Stimulated activated effector memory CD8-positive, alpha-beta T cell treated with anti-CD3 and anti-CD28 coated beads, Interleukin-12 subunit alpha, Interleukin-12 subunit beta, amount 100 ng/mL, for 72 hours (primary cell): ENCODE data around the gene RBP2.

ENCODE experiments used
- ATAC-seq: fragments of 150-1000 bp; cut with Tn5 transposase; 2 replicates; pipeline ENCODE4 v1.10.0; 2021
- DNase-seq, 2 donors: peaks; one replicate each; pipeline ENCODE4 v3.0.0; 2021 to 2022; ENCODE audit warnings: low spot score in 2 of 2
- H3K27ac Mint-ChIP-seq: one replicate; pipeline ENCODE4 v1.8.0; 2022; ENCODE audit warnings: mild to moderate bottlenecking, mixed read lengths
- H3K36me3 Mint-ChIP-seq: one replicate; pipeline ENCODE4 v1.8.0; 2022; ENCODE audit warnings: mild to moderate bottlenecking, mixed read lengths
- H3K4me1 Mint-ChIP-seq: one replicate; pipeline ENCODE4 v1.8.0; 2022; ENCODE audit warnings: mixed read lengths
- H3K4me3 Mint-ChIP-seq: one replicate; pipeline ENCODE4 v1.8.0; 2022; ENCODE audit warnings: mild to moderate bottlenecking, mixed read lengths
- H3K9me3 Mint-ChIP-seq: one replicate; pipeline ENCODE4 v1.8.0; 2022; ENCODE audit warnings: mixed read lengths

RBP2 gene

GRCh38 chr3:139463466-139463865 lies 12.8 kb downstream of the RBP2 start:
- Mint-ChIP-seq H3K9me3 (no peaks in the 10 kb centered on the region), H3K4me3 (no peak overlapping the region), H3K36me3 (no peaks in the 10 kb centered on the region), H3K27ac (no peak overlapping the region), H3K4me1 (no peaks in the 10 kb centered on the region)
- ATAC-seq (no peak), DNase-seq (no peak)

GRCh38 chr3:139460529-139460928 lies 15.8 kb downstream of the RBP2 start:
- H3K27ac Mint-ChIP-seq: no peak overlapping the region
- ATAC-seq: no peak
- no peak overlapping the region for H3K4me3 Mint-ChIP-seq
- no peaks in the 10 kb centered on the region for H3K4me1 Mint-ChIP-seq
- H3K9me3 Mint-ChIP-seq: no peaks in the 10 kb centered on the region
- DNase-seq: no peak
- H3K36me3 Mint-ChIP-seq: no peaks in the 10 kb centered on the region

GRCh38 chr3:139460076-139460475 lies 16.2 kb downstream of the RBP2 start:
- no peak overlapping the region for H3K27ac Mint-ChIP-seq
- DNase-seq (no peak), ATAC-seq (no peak)
- no peak overlapping the region for H3K4me3 Mint-ChIP-seq
- H3K4me1 Mint-ChIP-seq: no peaks in the 10 kb centered on the region
- H3K9me3 Mint-ChIP-seq: no peaks in the 10 kb centered on the region
- H3K36me3 Mint-ChIP-seq: no peaks in the 10 kb centered on the region

- ATAC-seq (no peak), DNase-seq (no peak)
- Mint-ChIP-seq H3K9me3 (no peaks in the 10 kb centered on the region), H3K4me1 (no peaks in the 10 kb centered on the region), H3K36me3 (no peaks in the 10 kb centered on the region), H3K27ac (no peak overlapping the region), H3K4me3 (no peak overlapping the region)
Measured at GRCh38 chr3:139458348-139458747, 18.0 kb downstream of the RBP2 start.

GRCh38 chr3:139457066-139457465 lies 19.2 kb downstream of the RBP2 start:
- H3K27ac Mint-ChIP-seq: no peak overlapping the region
- no peak for ATAC-seq

GRCh38 chr3:139456386-139456785 lies 19.9 kb downstream of the RBP2 start:
- no peaks in the 10 kb centered on the region for H3K36me3 Mint-ChIP-seq
- no peak overlapping the region for H3K27ac Mint-ChIP-seq
- H3K4me3 Mint-ChIP-seq: no peak overlapping the region
- H3K4me1 Mint-ChIP-seq: no peaks in the 10 kb centered on the region
- no peaks in the 10 kb centered on the region for H3K9me3 Mint-ChIP-seq
- no peak for ATAC-seq
- DNase-seq: no peak

More at GRCh38 chr3:139457066-139457465, 19.2 kb downstream of the RBP2 start:
- Mint-ChIP-seq H3K9me3 (no peaks in the 10 kb centered on the region), H3K4me1 (no peaks in the 10 kb centered on the region), H3K4me3 (no peak overlapping the region), H3K36me3 (no peaks in the 10 kb centered on the region)
- DNase-seq: no peak

- H3K9me3 Mint-ChIP-seq: no peaks in the 10 kb centered on the region
- ATAC-seq (no peak), DNase-seq (no peak)
- no peaks in the 10 kb centered on the region for H3K36me3 Mint-ChIP-seq
- no peaks in the 10 kb centered on the region for H3K4me1 Mint-ChIP-seq
- H3K27ac Mint-ChIP-seq: no peak overlapping the region
- H3K4me3 Mint-ChIP-seq: no peak overlapping the region
Measured at GRCh38 chr3:139455855-139456254, 20.5 kb downstream of the RBP2 start.

- no peak overlapping the region for H3K27ac Mint-ChIP-seq
- DNase-seq (no peak), ATAC-seq (no peak)
- H3K4me1 Mint-ChIP-seq: no peaks in the 10 kb centered on the region
- no peaks in the 10 kb centered on the region for H3K36me3 Mint-ChIP-seq
- no peak overlapping the region for H3K4me3 Mint-ChIP-seq
- no peaks in the 10 kb centered on the region for H3K9me3 Mint-ChIP-seq
Measured at GRCh38 chr3:139455206-139455605, 21.1 kb downstream of the RBP2 start.

- ATAC-seq: no peak
- Mint-ChIP-seq H3K27ac (no peak overlapping the region), H3K4me1 (no peaks in the 10 kb centered on the region)
Measured at GRCh38 chr3:139454346-139454745, 22.0 kb downstream of the RBP2 start.

GRCh38 chr3:139450159-139450558 lies 26.2 kb downstream of the RBP2 start:
- no peak overlapping the region for H3K27ac Mint-ChIP-seq
- H3K4me1 Mint-ChIP-seq: no peaks in the 10 kb centered on the region
- no peaks in the 10 kb centered on the region for H3K36me3 Mint-ChIP-seq
- ATAC-seq: no peak
- DNase-seq: no peak
- H3K9me3 Mint-ChIP-seq: no peaks in the 10 kb centered on the region
- H3K4me3 Mint-ChIP-seq: no peak overlapping the region

More at GRCh38 chr3:139454346-139454745, 22.0 kb downstream of the RBP2 start:
- Mint-ChIP-seq H3K36me3 (no peaks in the 10 kb centered on the region), H3K9me3 (no peaks in the 10 kb centered on the region), H3K4me3 (no peak overlapping the region)
- no peak for DNase-seq

GRCh38 chr3:139449566-139449965 lies 26.8 kb downstream of the RBP2 start:
- no peak overlapping the region for H3K27ac Mint-ChIP-seq
- no peak overlapping the region for H3K4me3 Mint-ChIP-seq
- ATAC-seq (no peak), DNase-seq (no peak)
- no peaks in the 10 kb centered on the region for H3K9me3 Mint-ChIP-seq
- no peaks in the 10 kb centered on the region for H3K36me3 Mint-ChIP-seq
- H3K4me1 Mint-ChIP-seq: no peaks in the 10 kb centered on the region

- peak; percentile 23 for ATAC-seq
- no peak overlapping the region for H3K4me3 Mint-ChIP-seq
- DNase-seq: no peak
Measured at GRCh38 chr3:139448104-139448503, 28.2 kb downstream of the RBP2 start.

GRCh38 chr3:139447486-139447885 lies 28.8 kb downstream of the RBP2 start:
- H3K4me1 Mint-ChIP-seq: no peaks in the 10 kb centered on the region
- H3K9me3 Mint-ChIP-seq: no peaks in the 10 kb centered on the region
- no peaks in the 10 kb centered on the region for H3K36me3 Mint-ChIP-seq
- no peak for ATAC-seq
- no peak for DNase-seq
- no peak overlapping the region for H3K27ac Mint-ChIP-seq
- no peak overlapping the region for H3K4me3 Mint-ChIP-seq

More at GRCh38 chr3:139448104-139448503, 28.2 kb downstream of the RBP2 start:
- Mint-ChIP-seq H3K4me1 (no peaks in the 10 kb centered on the region), H3K36me3 (no peaks in the 10 kb centered on the region), H3K27ac (no peak overlapping the region), H3K9me3 (no peaks in the 10 kb centered on the region)

- H3K27ac Mint-ChIP-seq: no peak overlapping the region
- no peaks in the 10 kb centered on the region for H3K9me3 Mint-ChIP-seq
- no peak overlapping the region for H3K4me3 Mint-ChIP-seq
- H3K4me1 Mint-ChIP-seq: no peaks in the 10 kb centered on the region
- DNase-seq (no peak), ATAC-seq (no peak)
- no peaks in the 10 kb centered on the region for H3K36me3 Mint-ChIP-seq
Measured at GRCh38 chr3:139444446-139444845, 31.9 kb downstream of the RBP2 start.

- Mint-ChIP-seq H3K4me1 (no peaks in the 10 kb centered on the region), H3K4me3 (no peak overlapping the region), H3K9me3 (no peaks in the 10 kb centered on the region), H3K36me3 (no peaks in the 10 kb centered on the region), H3K27ac (no peak overlapping the region)
- no peak for ATAC-seq
- no peak for DNase-seq
Measured at GRCh38 chr3:139443186-139443585, 33.1 kb downstream of the RBP2 start.

- H3K27ac Mint-ChIP-seq: no peak overlapping the region
Measured at GRCh38 chr3:139441656-139442055, 34.7 kb downstream of the RBP2 start.

More at GRCh38 chr3:139441656-139442055, 34.7 kb downstream of the RBP2 start:
- no peak for DNase-seq
- no peaks in the 10 kb centered on the region for H3K36me3 Mint-ChIP-seq
- no peaks in the 10 kb centered on the region for H3K9me3 Mint-ChIP-seq
- ATAC-seq: no peak
- no peak overlapping the region for H3K4me3 Mint-ChIP-seq
- H3K4me1 Mint-ChIP-seq: no peaks in the 10 kb centered on the region
